Endothelial cell of umbilical vein (primary cell): Measurements from ENCODE around the gene ACR.
"Not testable (repeated sequence)": the region's sequence is repeated elsewhere in the genome, so short reads cannot be mapped to it uniquely, and the experiment has no call there.

ENCODE experiments used
- EZH2 ChIP-seq: IDR thresholded peaks from 2 replicates; pipeline ENCODE4 v1.6.1; 2012; ENCODE audit warnings: borderline replicate concordance, low read depth, mild to moderate bottlenecking, moderate library complexity, low read length, inconsistent platforms; ENCODE audit not compliant: severe bottlenecking
- POLR2A ChIP-seq: IDR thresholded peaks from 2 replicates; pipeline ENCODE4 v1.6.1; 2012; ENCODE audit warnings: low read depth, mild to moderate bottlenecking, control low read depth, low read length

DNA sequence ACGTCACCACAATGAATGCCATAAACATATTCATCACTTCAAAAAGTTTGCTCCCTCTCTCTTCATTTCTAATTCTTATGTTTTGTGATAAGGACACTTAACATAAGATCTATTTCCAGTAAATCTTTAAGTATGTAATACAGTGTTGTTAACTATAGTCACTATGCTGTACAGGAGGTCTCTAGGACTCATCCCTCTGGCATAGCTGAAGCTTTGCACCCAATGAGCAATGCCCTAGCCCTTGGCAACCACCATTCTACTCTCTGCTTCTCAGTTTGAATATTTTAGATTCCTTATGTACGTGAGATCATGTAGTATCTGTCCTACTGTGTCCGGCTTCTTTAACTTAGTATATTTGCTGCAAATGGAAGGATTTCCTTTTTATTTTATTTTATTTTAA is 26.3 kb downstream of the ACR start:
- not testable (repeated sequence) for TF ChIP-seq POLR2A, EZH2
